Subcutaneous abdominal adipose tissue (tissue), 5 donors: ENCODE data around the gene S100A2.
"Not testable (repeated sequence)": the region's sequence is repeated elsewhere in the genome, so short reads cannot be mapped to it uniquely, and the experiment has no call there.

ENCODE experiments used
- H3K27ac ChIP-seq: one replicate; pipeline ENCODE4 v1.7.0; 2013; ENCODE audit warnings: low read depth, mild to moderate bottlenecking, inconsistent platforms, low read length, moderate library complexity
- H3K27me3 ChIP-seq, 5 donors: one replicate each; pipeline ENCODE4 v1.7.0; 2013; ENCODE audit warnings: low read length in 5 of 5, inconsistent platforms in 1 of 5; ENCODE audit not compliant: control insufficient read depth in 5 of 5, insufficient read depth in 4 of 5
- H3K36me3 ChIP-seq, 5 donors: one replicate each; pipeline ENCODE4 v1.7.0; 2013; ENCODE audit warnings: low read length in 5 of 5; ENCODE audit not compliant: control insufficient read depth in 5 of 5, insufficient read depth in 5 of 5
- H3K4me1 ChIP-seq, 5 donors: one replicate each; pipeline ENCODE4 v1.7.0; 2013; ENCODE audit warnings: low read length in 5 of 5, mild to moderate bottlenecking in 3 of 5, moderate library complexity in 1 of 5; ENCODE audit not compliant: control insufficient read depth in 5 of 5, insufficient read depth in 5 of 5
- H3K4me3 ChIP-seq, 5 donors: one replicate each; pipeline ENCODE4 v1.7.0; 2013; ENCODE audit warnings: low read length in 5 of 5, low read depth in 1 of 5
- H3K9ac ChIP-seq, 5 donors: one replicate each; pipeline ENCODE4 v1.7.0; 2013; ENCODE audit warnings: low read length in 5 of 5, mild to moderate bottlenecking in 4 of 5, moderate library complexity in 3 of 5
- H3K9me3 ChIP-seq, 5 donors: one replicate each; pipeline ENCODE4 v1.7.0; 2013; ENCODE audit warnings: low read length in 5 of 5; ENCODE audit not compliant: control insufficient read depth in 5 of 5
- donor health status: healthy.
- donor health status: healthy.
- donor health status: healthy.
- donor health status: healthy.
- donor health status: healthy.

The S100A2 gene

GRCh38 chr1:153525088-153525728 is 40.4 kb downstream of the S100A2 start:
- H3K36me3 ChIP-seq: no peaks in the 10 kb centered on the region
- no peak overlapping the region for H3K9ac ChIP-seq
- no peak overlapping the region for H3K27ac ChIP-seq
- H3K27me3 ChIP-seq: no peaks in the 10 kb centered on the region
- no peaks in the 10 kb centered on the region for H3K9me3 ChIP-seq
- no peak overlapping the region for H3K4me3 ChIP-seq
- peaks cover 0 to 6% (median 0%) of the 10 kb centered on the region in 5 donors for H3K4me1 ChIP-seq

GRCh38 chr1:153522353-153523048 is 43.1 kb downstream of the S100A2 start:
- H3K4me1 ChIP-seq, H3K4me3 ChIP-seq, H3K27me3 ChIP-seq, H3K9me3 ChIP-seq, H3K27ac ChIP-seq, H3K9ac ChIP-seq, H3K36me3 ChIP-seq: not testable (repeated sequence)

DNA sequence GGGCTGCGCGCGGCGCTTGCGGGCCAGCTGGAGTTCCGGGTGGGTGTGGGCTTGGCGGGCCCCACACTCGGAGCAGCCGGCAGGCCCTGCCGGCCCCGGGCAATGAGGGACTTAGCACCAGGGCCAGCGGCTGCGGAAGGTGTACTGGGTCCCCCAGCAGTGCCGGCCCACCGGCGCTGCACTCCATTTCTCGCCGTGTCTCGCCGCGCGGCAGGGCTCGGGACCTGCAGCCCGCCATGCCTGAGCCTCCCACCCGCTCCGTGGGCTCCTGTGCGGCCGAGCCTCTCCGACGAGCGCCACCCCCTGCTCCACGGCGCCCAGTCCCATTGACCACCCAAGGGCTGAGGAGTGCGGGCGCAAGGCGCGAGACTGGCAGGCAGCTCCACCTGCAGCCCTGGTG is 43.8 kb downstream of the S100A2 start:
- not testable (repeated sequence) for H3K4me1 ChIP-seq, H3K9me3 ChIP-seq, H3K36me3 ChIP-seq, H3K4me3 ChIP-seq, H3K9ac ChIP-seq, H3K27me3 ChIP-seq, H3K27ac ChIP-seq

DNA sequence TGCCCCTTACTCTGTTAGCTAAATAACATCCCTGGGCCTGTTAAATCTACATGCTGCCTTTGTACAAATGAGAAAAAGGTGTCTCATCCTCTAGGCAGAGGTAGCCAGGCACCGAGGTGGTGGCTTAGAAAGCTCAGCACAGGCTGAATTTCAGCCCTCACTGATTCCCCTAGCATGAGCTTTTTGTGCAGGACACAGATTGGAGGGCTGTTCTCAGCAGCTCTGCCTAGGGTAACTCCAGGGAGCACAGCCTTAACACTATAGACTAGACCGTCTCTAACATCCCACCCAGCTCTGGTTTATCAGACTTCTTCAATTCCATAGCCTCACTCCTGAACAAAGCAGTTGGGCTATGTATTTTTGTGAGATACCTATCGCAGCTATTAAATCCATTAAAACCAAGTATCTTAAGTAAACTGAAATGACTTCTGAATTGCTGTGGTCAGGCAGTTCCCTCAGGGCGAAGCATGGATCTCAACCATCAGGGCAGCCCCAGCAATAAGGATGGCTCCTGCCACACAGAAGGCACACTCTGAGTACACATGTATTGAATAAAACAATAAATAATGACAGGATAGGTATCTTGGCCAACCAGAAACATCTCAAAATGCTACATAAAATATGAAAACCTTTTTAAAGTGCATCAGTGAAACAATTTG is 44.7 kb downstream of the S100A2 start:
- H3K36me3 ChIP-seq: no peaks in the 10 kb centered on the region
- H3K4me1 ChIP-seq: peaks cover 0 to 3% (median 1%) of the 10 kb centered on the region in 5 donors
- no peak overlapping the region for H3K27ac ChIP-seq
- H3K4me3 ChIP-seq: no peak overlapping the region
- no peak overlapping the region for H3K9ac ChIP-seq
- no peaks in the 10 kb centered on the region for H3K9me3 ChIP-seq
- no peaks in the 10 kb centered on the region for H3K27me3 ChIP-seq

GRCh38 chr1:153520137-153520691 is 45.4 kb downstream of the S100A2 start:
- not testable (repeated sequence) for H3K36me3 ChIP-seq, H3K9ac ChIP-seq, H3K9me3 ChIP-seq, H3K27ac ChIP-seq, H3K27me3 ChIP-seq, H3K4me3 ChIP-seq
- peaks cover 0 to 10% (median 0%) of the 10 kb centered on the region in 5 donors for H3K4me1 ChIP-seq

GRCh38 chr1:153519242-153519641 is 46.4 kb downstream of the S100A2 start:
- Histone ChIP-seq H3K4me1 (peaks cover 0 to 11% (median 0%) of the 10 kb centered on the region in 5 donors), H3K9me3 (no peaks in the 10 kb centered on the region), H3K27ac (no peak overlapping the region), H3K9ac (no peak overlapping the region), H3K4me3 (no peak overlapping the region), H3K36me3 (no peaks in the 10 kb centered on the region), H3K27me3 (no peaks in the 10 kb centered on the region)

DNA sequence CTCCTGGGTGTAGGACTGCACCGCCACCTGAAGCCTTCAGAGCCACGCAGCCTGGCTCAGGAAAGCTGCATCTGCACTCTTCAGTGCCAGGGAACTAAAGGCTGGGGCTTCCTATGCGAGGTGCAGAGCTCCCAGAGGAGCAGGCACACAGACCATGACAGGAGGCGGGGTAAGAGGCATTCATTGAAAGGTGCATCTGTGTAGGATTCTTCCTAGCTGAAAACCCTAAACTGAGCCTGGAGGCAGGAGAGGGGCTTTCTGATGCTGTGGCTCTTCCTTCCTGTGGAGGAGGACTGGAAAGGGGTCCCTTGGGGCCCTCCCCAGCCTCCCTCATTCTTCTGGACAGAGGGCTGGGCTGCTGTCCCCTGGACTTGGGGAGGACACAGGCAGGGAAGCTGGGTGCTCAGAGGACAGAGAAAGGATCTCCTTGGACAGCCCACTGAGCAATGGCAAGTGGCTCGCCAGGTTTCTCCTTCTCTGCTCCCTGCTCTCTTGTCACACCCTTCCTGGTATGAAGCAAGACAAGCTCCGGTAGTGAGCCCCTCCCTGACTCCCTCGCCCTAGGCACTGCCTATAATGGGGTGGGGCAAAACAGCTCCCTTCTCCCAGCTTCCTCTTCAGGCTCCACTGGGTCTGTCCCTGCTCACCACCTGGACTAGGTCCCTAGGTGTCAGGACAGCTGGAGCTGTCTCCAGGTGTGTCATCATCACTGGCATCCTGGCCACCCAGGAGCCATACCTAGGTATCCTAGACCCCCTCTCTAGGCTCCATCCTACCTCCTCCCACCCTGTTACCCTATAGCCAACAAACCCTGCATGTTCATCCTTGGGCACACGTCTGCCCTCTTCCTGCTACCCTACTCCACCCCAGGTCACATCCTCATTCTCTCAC is 49.9 kb downstream of the S100A2 start:
- Histone ChIP-seq H3K27me3 (no peaks in the 10 kb centered on the region), H3K4me3 (no peak overlapping the region), H3K27ac (no peak overlapping the region), H3K9ac (no peak overlapping the region), H3K9me3 (no peaks in the 10 kb centered on the region), H3K4me1 (peaks cover 0 to 11% (median 0%) of the 10 kb centered on the region in 5 donors), H3K36me3 (no peaks in the 10 kb centered on the region)

- H3K4me1 ChIP-seq: peaks cover 0 to 11% (median 0%) of the 10 kb centered on the region in 5 donors
Observed at GRCh38 chr1:153513666-153514065, 52.0 kb downstream of the S100A2 start.

DNA sequence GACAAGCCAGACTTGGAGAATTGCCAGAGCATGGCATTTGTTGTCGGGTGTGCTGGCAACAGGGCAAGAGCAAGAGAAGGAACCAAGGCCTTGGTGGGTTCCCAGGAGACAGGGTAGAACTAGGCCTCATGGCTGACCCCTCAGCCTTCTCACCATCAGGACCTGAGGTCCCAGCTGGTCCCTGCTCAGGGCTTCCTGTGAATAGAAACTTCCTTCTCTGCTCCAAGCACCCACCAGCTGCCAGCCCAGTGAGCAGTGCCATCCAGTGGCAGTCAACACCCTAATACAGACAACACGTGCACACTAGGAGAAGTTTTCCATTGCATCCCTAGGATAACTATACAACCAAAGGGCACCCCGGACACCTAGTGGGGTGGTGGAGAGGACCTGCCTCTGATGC is 52.6 kb downstream of the S100A2 start:
- H3K4me3 ChIP-seq: no peak overlapping the region
- H3K9me3 ChIP-seq: no peaks in the 10 kb centered on the region
- H3K27me3 ChIP-seq: no peaks in the 10 kb centered on the region
- no peak overlapping the region for H3K27ac ChIP-seq
- no peaks in the 10 kb centered on the region for H3K36me3 ChIP-seq
- no peak overlapping the region for H3K9ac ChIP-seq
- peaks cover 0 to 11% (median under 1%) of the 10 kb centered on the region in 5 donors for H3K4me1 ChIP-seq

More at GRCh38 chr1:153513666-153514065, 52.0 kb downstream of the S100A2 start:
- Histone ChIP-seq H3K9ac (no peak overlapping the region), H3K4me3 (no peak overlapping the region), H3K9me3 (no peaks in the 10 kb centered on the region), H3K36me3 (no peaks in the 10 kb centered on the region), H3K27me3 (no peaks in the 10 kb centered on the region), H3K27ac (no peak overlapping the region)
